GM10248 (cell line): ENCODE measurements around the gene AGTR2.
"Not testable (repeated sequence)": the region's sequence is repeated elsewhere in the genome, so short reads cannot be mapped to it uniquely, and the experiment has no call there.

ENCODE experiments used
- CTCF ChIA-PET: fragments of 300-600 bp; sonication (Branson Sonifier 250); formaldehyde crosslinking; extraction: SDS; loops from one replicate; lab custom pipeline; 2021; ENCODE audit warnings: antibody characterized with exemption; lab: Yijun Ruan, JAX
- POLR2A ChIA-PET: fragments of 350-650 bp; sonication (Branson Sonifier 250); formaldehyde crosslinking; extraction: SDS; loops from one replicate; lab custom pipeline; 2020; ENCODE audit warnings: antibody characterized with exemption; lab: Yijun Ruan, JAX
- DNase-seq: peaks from one replicate; pipeline ENCODE4 v3.0.0; 2012; ENCODE audit errors: extremely low spot score
- CTCF ChIP-seq: IDR thresholded peaks from 2 replicates; pipeline ENCODE4 v1.5.1; 2012; ENCODE audit warnings: mild to moderate bottlenecking, low read depth; ENCODE audit errors: extremely low read depth, missing control alignments, control extremely low read depth

The AGTR2 gene

DNA sequence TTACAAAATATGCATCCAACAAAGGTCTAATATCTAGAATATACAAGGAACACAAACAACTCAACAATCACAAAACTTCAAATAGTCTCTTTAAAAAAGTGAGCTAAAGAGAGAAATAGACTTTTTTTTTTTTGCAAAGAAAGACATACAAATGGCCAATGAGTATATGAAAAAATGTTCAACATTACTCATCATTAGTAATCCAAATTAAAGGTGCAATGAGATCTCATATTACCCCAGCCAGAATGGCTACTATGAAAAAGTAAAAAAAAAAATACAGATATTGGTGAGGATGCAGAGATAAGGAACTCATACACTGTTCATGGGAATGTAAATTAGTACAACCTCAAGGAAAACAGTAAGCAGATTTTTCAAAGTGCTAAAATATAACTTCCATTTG lies 24.1 kb downstream of the AGTR2 start:
- POLR2A ChIA-PET = no interaction called here
- CTCF ChIA-PET = no interaction called here
- no peak for TF ChIP-seq CTCF
- no peak for DNase-seq

- TF ChIP-seq CTCF = no peak
- CTCF ChIA-PET = interaction anchor here (0.8 to 1.1 kb wide), 2 partner anchors 13 to 546 kb away, joined by 3 read pairs; no protein-coding TSS in a partner anchor
- no peak for DNase-seq
Observed at GRCh38 chrX:116198235-116198634, 27.7 kb downstream of the AGTR2 start.

GRCh38 chrX:116198810-116199209 lies 28.3 kb downstream of the AGTR2 start:
- DNase-seq = no peak
- TF ChIP-seq CTCF = no peak
- ChIA-PET POLR2A (no interaction called here), CTCF (interaction anchor here (0.8 kb wide), 1 partner anchor 547 kb away, joined by 3 read pairs; no protein-coding TSS in a partner anchor)

More at GRCh38 chrX:116198235-116198634, 27.7 kb downstream of the AGTR2 start:
- POLR2A ChIA-PET = no interaction called here

DNA sequence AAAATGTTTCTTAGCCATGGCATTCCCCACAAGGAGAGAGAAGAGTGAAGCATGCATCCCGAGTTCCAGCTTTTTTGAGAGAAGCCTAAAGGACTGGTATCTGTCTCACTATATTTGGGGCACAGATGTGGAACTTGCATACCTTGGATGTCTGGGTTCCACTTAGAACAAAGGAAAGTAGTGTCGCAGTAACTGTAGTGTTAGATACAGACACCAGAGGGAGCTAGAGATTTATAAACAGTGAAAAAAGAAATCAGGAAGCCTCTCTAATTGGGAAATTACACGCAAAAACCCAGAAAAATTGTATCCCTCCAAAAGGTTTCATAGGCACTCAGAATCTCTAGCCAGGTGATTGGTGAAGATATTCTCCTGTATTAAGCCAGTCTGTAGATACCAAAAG lies 34.4 kb downstream of the AGTR2 start:
- CTCF ChIA-PET = interaction anchor here (1.0 kb wide), 1 partner anchor 35 kb away, joined by 3 read pairs; the partner anchor contains the start of gene AGTR2
- DNase-seq = no peak
- TF ChIP-seq CTCF = no peak
- POLR2A ChIA-PET = no interaction called here

GRCh38 chrX:116213262-116213661 lies 42.7 kb downstream of the AGTR2 start:
- POLR2A ChIA-PET = no interaction called here
- CTCF ChIA-PET = no interaction called here

GRCh38 chrX:116217080-116217479 lies 46.5 kb downstream of the AGTR2 start:
- DNase-seq, POLR2A ChIA-PET, CTCF ChIA-PET: not testable (repeated sequence)

More at GRCh38 chrX:116213262-116213661, 42.7 kb downstream of the AGTR2 start:
- no peak for DNase-seq
- no peak for TF ChIP-seq CTCF
